Sigmoid colon (tissue), 7 donors: ENCODE results near the gene GRIP1. TPM values are rescaled to one million over a fixed set of nuclear protein-coding genes. Genes with fewer than 3 reads are reported as not detected.

ENCODE experiments used
- DNase-seq: peaks from one replicate; pipeline ENCODE4 v3.0.0-alpha.2; 2019
- H3K27ac ChIP-seq, 4 donors: fragments of 200-600 bp; sonication (generic); one replicate each; pipeline ENCODE4 v1.5.1; 2016 to 2019; ENCODE audit warnings: mild to moderate bottlenecking in 1 of 4
- H3K27me3 ChIP-seq, 3 donors: fragments of 200-600 bp; sonication (generic); one replicate each; pipeline ENCODE4 v1.5.1; 2019; ENCODE audit warnings: mild to moderate bottlenecking in 1 of 3
- H3K36me3 ChIP-seq, 4 donors: fragments of 200-600 bp; sonication (generic); one replicate each; pipeline ENCODE4 v1.5.1; 2016 to 2019
- H3K4me1 ChIP-seq, 4 donors: fragments of 200-600 bp; sonication (generic); one replicate each; pipeline ENCODE4 v1.5.1; 2017 to 2019
- H3K4me3 ChIP-seq, 4 donors: fragments of 200-600 bp; sonication (generic); one replicate each; pipeline ENCODE4 v1.5.1; 2017 to 2019; ENCODE audit warnings: mild to moderate bottlenecking in 2 of 4, moderate library complexity in 1 of 4
- H3K9me3 ChIP-seq, 4 donors: fragments of 200-600 bp in 3 of 4; sonication (generic) in 3 of 4; one replicate each; pipeline versions ENCODE4 v1.5.1 to v1.6.1; 2013 to 2019
- EP300 ChIP-seq, 4 donors: sonication (generic); formaldehyde crosslinking; IDR thresholded peaks; one replicate each; pipeline ENCODE4 v1.6.1; 2017; ENCODE audit warnings: antibody characterized with exemption in 4 of 4
- POLR2A ChIP-seq, 2 donors: fragments of 450-650 bp; IDR thresholded peaks; one replicate each; pipeline ENCODE4 v1.6.1; 2016; ENCODE audit warnings: antibody characterized with exemption in 2 of 2, mild to moderate bottlenecking in 2 of 2, moderate library complexity in 2 of 2
- POLR2AphosphoS5 ChIP-seq, 4 donors: sonication (generic); formaldehyde crosslinking; IDR thresholded peaks; one replicate each; pipeline ENCODE4 v1.6.1; 2017; ENCODE audit warnings: antibody characterized with exemption in 4 of 4
- WGBS, 2 donors: extraction: QIAGEN DNeasy Blood & Tissue Kit; methylation state at CpG; one replicate each; pipeline ENCODE4 v1.1.7; 2013; 5-methylcytosine and 5-hydroxymethylcytosine counted together
- intact Hi-C: fragments of 100-400 bp; cut with DNase I; formaldehyde crosslinking; loops from one replicate; pipeline ENCODE4 v1.15.1; 2023
- polyA plus RNA-seq, 3 donors: library from polyadenylated mRNA; stranded (reverse); fragments of 200-250 nt; gene quantifications; one replicate each; pipeline ENCODE4 v1.2.3, GENCODE V29; 2013
- total RNA-seq, 4 donors: library from RNA; depleted of rRNA; stranded (reverse); fragments of >200 nt; gene quantifications; one replicate each; pipeline ENCODE4 v1.1.0, GENCODE V29; 2016
- TF ChIP-seq, protein P1 (sequence below), 4 experiments: fragments of 450-650 bp in 3 of 4; fragments of 200-600 bp in 1 of 4; IDR thresholded peaks; one replicate each; pipeline ENCODE4 v1.5.1; 2016 to 2019; ENCODE audit warnings: antibody characterized with exemption in 4 of 4, mild to moderate bottlenecking in 3 of 4, moderate library complexity in 2 of 4
- donor health status: healthy with polysubstance abuse.
- donor health status: Bipolar disorder and iron deficiency.
- donor health status: healthy.

The GRIP1 gene
- total and polyA plus RNA-seq, 7 donors = 0.46 to 14.0 (median 6.3) TPM

DNA sequence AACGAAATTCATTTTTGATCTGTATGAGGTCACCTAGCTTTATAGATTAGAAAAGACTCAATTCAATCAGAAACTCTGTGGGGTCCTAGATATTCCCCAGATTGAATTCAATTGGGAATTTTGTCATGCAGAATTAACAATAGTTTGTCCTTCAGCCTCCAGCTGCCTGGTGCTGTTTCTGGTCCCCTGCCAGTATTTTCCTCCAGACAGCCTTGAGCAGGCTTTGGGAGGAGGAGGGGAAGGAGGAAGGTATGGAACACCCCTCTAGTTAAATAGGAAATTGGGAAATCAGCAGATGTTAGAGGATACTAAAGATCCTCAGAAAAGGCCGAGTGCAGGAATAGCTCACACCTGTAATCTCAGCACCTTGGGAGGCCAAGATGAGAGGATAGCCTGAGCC is 10.6 kb downstream of the GRIP1 start:
- H3K4me3 ChIP-seq = no peak overlapping the region
- no peak for DNase-seq
- H3K27me3 ChIP-seq = no peaks in the 10 kb centered on the region
- H3K4me1 ChIP-seq = peaks cover 0 to 4% (median 0%) of the 10 kb centered on the region in 4 donors
- intact Hi-C loops = no loop called here
- 69 to 77% methylated on average over 2 of the region's 2 CpGs for WGBS, 2 donors
- H3K36me3 ChIP-seq = no peaks in the 10 kb centered on the region
- H3K9me3 ChIP-seq = no peaks in the 10 kb centered on the region
- no peak overlapping the region for H3K27ac ChIP-seq
- TF ChIP-seq POLR2A (IDR thresholded peaks at IDR 0.05) (no peak), POLR2AphosphoS5 (IDR thresholded peaks at IDR 0.05) (no peak), EP300 (IDR thresholded peaks at IDR 0.05) (no peak)
- TF ChIP-seq, protein P1, sequence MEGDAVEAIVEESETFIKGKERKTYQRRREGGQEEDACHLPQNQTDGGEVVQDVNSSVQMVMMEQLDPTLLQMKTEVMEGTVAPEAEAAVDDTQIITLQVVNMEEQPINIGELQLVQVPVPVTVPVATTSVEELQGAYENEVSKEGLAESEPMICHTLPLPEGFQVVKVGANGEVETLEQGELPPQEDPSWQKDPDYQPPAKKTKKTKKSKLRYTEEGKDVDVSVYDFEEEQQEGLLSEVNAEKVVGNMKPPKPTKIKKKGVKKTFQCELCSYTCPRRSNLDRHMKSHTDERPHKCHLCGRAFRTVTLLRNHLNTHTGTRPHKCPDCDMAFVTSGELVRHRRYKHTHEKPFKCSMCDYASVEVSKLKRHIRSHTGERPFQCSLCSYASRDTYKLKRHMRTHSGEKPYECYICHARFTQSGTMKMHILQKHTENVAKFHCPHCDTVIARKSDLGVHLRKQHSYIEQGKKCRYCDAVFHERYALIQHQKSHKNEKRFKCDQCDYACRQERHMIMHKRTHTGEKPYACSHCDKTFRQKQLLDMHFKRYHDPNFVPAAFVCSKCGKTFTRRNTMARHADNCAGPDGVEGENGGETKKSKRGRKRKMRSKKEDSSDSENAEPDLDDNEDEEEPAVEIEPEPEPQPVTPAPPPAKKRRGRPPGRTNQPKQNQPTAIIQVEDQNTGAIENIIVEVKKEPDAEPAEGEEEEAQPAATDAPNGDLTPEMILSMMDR (IDR thresholded peaks at IDR 0.05) = no peak

DNA sequence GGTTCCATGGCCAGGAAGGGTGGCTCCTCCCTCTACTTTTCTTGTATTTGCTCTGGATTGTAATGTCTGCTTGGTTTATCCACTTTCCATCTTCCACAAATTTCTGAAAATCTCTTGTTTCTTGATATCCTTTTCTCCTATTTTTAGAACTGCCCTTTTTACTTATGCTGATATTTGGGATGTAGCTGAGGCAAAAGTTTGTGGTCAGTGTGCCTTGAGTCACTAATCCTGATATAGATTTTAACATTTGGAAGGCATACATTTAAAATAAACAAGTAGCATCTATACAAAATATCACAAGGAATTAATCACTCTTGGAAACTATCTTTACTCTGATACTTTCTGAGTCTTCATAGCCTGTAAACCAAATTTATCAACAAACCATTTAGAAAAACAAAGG is 11.0 kb downstream of the GRIP1 start:
- Histone ChIP-seq H3K27ac (no peak overlapping the region), H3K27me3 (no peaks in the 10 kb centered on the region), H3K4me3 (no peak overlapping the region), H3K36me3 (no peaks in the 10 kb centered on the region), H3K9me3 (no peaks in the 10 kb centered on the region), H3K4me1 (peaks cover 0 to 4% (median 0%) of the 10 kb centered on the region in 4 donors)
- intact Hi-C loops = no loop called here
- no peak for DNase-seq
- TF ChIP-seq, protein P1 (IDR thresholded peaks at IDR 0.05) = no peak
- TF ChIP-seq EP300 (IDR thresholded peaks at IDR 0.05) (no peak), POLR2AphosphoS5 (IDR thresholded peaks at IDR 0.05) (no peak), POLR2A (IDR thresholded peaks at IDR 0.05) (no peak)

DNA sequence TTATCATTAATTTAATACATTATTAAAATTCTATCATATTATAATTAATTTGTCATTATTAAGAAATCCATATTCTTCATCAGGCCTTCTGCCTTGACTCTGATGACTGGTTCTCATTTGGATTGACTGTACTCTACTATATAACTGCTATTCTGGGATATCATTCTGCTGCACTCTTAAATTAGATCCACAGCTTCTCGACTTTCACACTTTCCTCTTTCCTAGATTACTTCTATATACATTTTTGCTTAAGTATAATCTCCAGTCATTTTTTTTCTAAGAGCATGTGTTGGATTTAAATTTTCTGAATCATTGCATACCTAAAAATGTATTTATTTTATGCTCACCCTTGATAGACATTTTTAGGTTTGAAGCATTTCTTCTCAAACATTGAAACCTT is 12.4 kb downstream of the GRIP1 start:
- no peaks in the 10 kb centered on the region for H3K27me3 ChIP-seq
- H3K36me3 ChIP-seq = no peaks in the 10 kb centered on the region
- no peak overlapping the region for H3K27ac ChIP-seq
- H3K4me3 ChIP-seq = no peak overlapping the region
- no peaks in the 10 kb centered on the region for H3K9me3 ChIP-seq
- no peak for DNase-seq
- intact Hi-C loops = no loop called here
- TF ChIP-seq EP300 (IDR thresholded peaks at IDR 0.05) = no peak
- TF ChIP-seq POLR2A (IDR thresholded peaks at IDR 0.05) = no peak
- TF ChIP-seq, protein P1 (IDR thresholded peaks at IDR 0.05) = no peak
- no peak for TF ChIP-seq POLR2AphosphoS5 (IDR thresholded peaks at IDR 0.05)
- WGBS, 2 donors = 87 to 90% methylated on average over 1 of the region's 1 CpG
- H3K4me1 ChIP-seq = peaks cover 0 to 4% (median 0%) of the 10 kb centered on the region in 4 donors

DNA sequence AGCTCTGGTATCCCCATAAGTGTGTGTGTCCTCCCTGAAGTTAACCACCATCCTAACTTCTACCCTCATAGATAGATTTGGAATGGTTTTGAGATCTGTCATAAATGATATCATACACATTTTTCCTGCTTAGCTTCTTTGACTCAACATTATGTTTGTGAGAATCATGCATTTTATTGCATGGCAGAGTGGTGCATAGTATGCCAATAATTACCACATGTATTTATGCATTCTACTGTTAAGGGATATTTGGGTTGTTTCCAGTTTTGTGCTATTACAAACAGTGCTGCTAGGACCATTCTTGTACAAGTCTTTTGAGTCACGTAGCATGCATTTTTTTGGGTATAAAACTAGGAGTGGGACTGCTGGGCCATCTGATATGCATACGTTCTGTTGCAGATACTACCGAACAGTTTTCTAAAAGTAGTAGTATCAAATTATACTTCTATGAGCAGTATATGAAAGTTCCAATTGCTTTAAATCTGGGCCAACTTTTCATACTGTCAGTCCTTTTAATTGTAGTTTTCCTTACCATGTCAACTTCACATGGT is 13.4 kb downstream of the GRIP1 start:
- no peak overlapping the region for H3K27ac ChIP-seq
- intact Hi-C loops = no loop called here
- H3K27me3 ChIP-seq = no peaks in the 10 kb centered on the region
- H3K36me3 ChIP-seq = no peaks in the 10 kb centered on the region
- DNase-seq = no peak
- H3K9me3 ChIP-seq = no peaks in the 10 kb centered on the region
- TF ChIP-seq, protein P1 (IDR thresholded peaks at IDR 0.05) = no peak
- TF ChIP-seq POLR2A (IDR thresholded peaks at IDR 0.05) (no peak), EP300 (IDR thresholded peaks at IDR 0.05) (no peak), POLR2AphosphoS5 (IDR thresholded peaks at IDR 0.05) (no peak)
- 89 to 92% methylated on average over 3 of the region's 3 CpGs for WGBS, 2 donors
- no peak overlapping the region for H3K4me3 ChIP-seq
- peaks cover 0 to 4% (median 0%) of the 10 kb centered on the region in 4 donors for H3K4me1 ChIP-seq

DNA sequence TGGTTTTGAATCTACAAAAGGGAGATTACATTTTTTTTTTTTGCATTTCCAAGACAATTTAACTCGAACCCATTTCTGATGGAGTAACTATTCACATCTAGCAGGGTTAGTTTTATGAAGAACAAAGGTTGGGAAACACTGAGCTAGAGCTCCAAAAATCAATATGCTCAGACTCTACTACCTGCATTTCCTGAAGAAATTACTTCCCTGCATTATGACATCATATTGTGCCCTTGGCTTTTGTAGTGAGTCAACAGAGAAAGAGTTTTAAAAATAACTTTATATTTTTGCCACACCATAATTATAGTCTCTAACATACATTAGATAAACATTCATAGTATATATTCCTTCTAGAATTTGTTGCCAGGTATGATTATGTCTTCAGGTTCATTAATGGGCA is 14.8 kb downstream of the GRIP1 start:
- Histone ChIP-seq H3K27ac (no peak overlapping the region), H3K9me3 (no peaks in the 10 kb centered on the region), H3K27me3 (no peaks in the 10 kb centered on the region), H3K4me3 (no peak overlapping the region), H3K36me3 (no peaks in the 10 kb centered on the region), H3K4me1 (peaks cover 0 to 4% (median 0%) of the 10 kb centered on the region in 4 donors)
- TF ChIP-seq POLR2A (IDR thresholded peaks at IDR 0.05) = no peak
- TF ChIP-seq POLR2AphosphoS5 (IDR thresholded peaks at IDR 0.05) = no peak
- TF ChIP-seq, protein P1 (IDR thresholded peaks at IDR 0.05) = no peak
- no peak for TF ChIP-seq EP300 (IDR thresholded peaks at IDR 0.05)
- no peak for DNase-seq
- 76 to 80% methylated on average over 1 of the region's 1 CpG for WGBS, 2 donors
- intact Hi-C loops = no loop called here
